Loucy (cell line): ENCODE data around the gene STAT5B.

ENCODE experiments used
- H2AFZ ChIP-seq: fragments of 200-600 bp; sonication (generic); 2 replicates; pipeline ENCODE4 v1.6.0; 2016; ENCODE audit warnings: antibody characterized with exemption, mild to moderate bottlenecking, low read length, moderate library complexity
- H3F3A ChIP-seq: fragments of 200-600 bp; 2 replicates; pipeline ENCODE4 v1.6.0; 2016; ENCODE audit warnings: antibody characterized with exemption, low read depth, mild to moderate bottlenecking
- H3K27me3 ChIP-seq: fragments of 200-600 bp; sonication (generic); 2 replicates; pipeline ENCODE4 v1.6.1; 2014; ENCODE audit warnings: low read length, mild to moderate bottlenecking; ENCODE audit not compliant: insufficient read depth, poor library complexity, severe bottlenecking
- H3K36me3 ChIP-seq: fragments of 200-600 bp; sonication (generic); 2 replicates; pipeline ENCODE4 v1.6.1; 2016; ENCODE audit warnings: low read length; ENCODE audit not compliant: insufficient read depth
- H3K4me1 ChIP-seq: fragments of 200-600 bp; sonication (generic); 2 replicates; pipeline ENCODE4 v1.5.1; 2014; ENCODE audit warnings: low read length, mild to moderate bottlenecking; ENCODE audit not compliant: insufficient read depth, poor library complexity, severe bottlenecking
- H3K4me2 ChIP-seq: fragments of 200-600 bp; sonication (generic); 2 replicates; pipeline ENCODE4 v1.6.0; 2014; ENCODE audit warnings: antibody characterized with exemption, low read length, low read depth, mild to moderate bottlenecking; ENCODE audit not compliant: poor library complexity, severe bottlenecking
- H3K4me3 ChIP-seq: fragments of 200-600 bp; sonication (generic); 2 replicates; pipeline ENCODE4 v1.5.1; 2014; ENCODE audit warnings: low read length, mild to moderate bottlenecking, mixed read lengths; ENCODE audit not compliant: poor library complexity, severe bottlenecking
- H3K79me2 ChIP-seq: fragments of 200-600 bp; sonication (generic); 2 replicates; pipeline ENCODE4 v1.6.1; 2014; ENCODE audit warnings: low read length; ENCODE audit not compliant: insufficient read depth
- H3K9ac ChIP-seq: fragments of 200-600 bp; sonication (generic); 2 replicates; pipeline ENCODE4 v1.6.0; 2014; ENCODE audit warnings: mild to moderate bottlenecking, low read depth, low read length, moderate library complexity; ENCODE audit not compliant: poor library complexity, severe bottlenecking
- H3K9me2 ChIP-seq: fragments of 200-600 bp; sonication (generic); replicated peaks from 2 replicates; pipeline ENCODE4 v1.6.1; 2016; ENCODE audit warnings: low read depth, low read length, mixed read lengths
- H3K9me3 ChIP-seq: fragments of 200-600 bp; sonication (generic); 2 replicates; pipeline ENCODE4 v1.6.1; 2014; ENCODE audit warnings: mild to moderate bottlenecking, antibody characterized with exemption, low read length, low read depth; ENCODE audit not compliant: insufficient read depth
- H4K20me1 ChIP-seq: fragments of 200-600 bp; sonication (generic); 2 replicates; pipeline ENCODE4 v1.6.0; 2014; ENCODE audit warnings: antibody characterized with exemption, low read length, mild to moderate bottlenecking; ENCODE audit not compliant: insufficient read depth, poor library complexity, severe bottlenecking
- EZH2phosphoT487 ChIP-seq: fragments of 200-600 bp; IDR thresholded peaks from 2 replicates; pipeline ENCODE4 v1.6.1; 2018; ENCODE audit warnings: antibody characterized with exemption, mild to moderate bottlenecking, moderate library complexity, borderline replicate concordance
- TF ChIP-seq, protein P1 (sequence below): fragments of 200-600 bp; sonication (generic); conservative IDR thresholded peaks from 2 replicates; pipeline ENCODE4 v1.5.1; 2014; ENCODE audit warnings: mild to moderate bottlenecking, antibody characterized with exemption, low read length

STAT5B gene

DNA sequence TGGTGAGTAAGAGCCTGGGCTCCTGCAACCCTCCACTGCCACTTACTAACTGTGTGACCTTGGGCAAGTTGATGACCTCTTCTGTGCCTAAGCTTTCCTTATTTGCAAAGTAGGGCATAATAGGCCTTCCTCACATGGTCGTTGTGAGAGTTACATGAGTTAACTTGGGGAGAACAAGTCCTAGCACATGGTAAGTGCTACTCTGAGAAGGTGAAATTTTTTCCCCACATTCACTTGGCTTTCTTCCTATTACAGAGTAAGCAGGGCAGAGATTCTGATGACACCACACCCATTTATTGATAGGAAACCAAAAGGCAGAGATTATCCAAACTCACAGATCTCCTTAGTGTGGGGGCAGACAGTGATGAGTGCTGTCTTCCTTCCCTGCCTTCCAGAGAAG is 96.9 kb downstream of the STAT5B start:
- no peaks in the 10 kb centered on the region for H3F3A ChIP-seq
- TF ChIP-seq EZH2phosphoT487: no peak
- TF ChIP-seq, protein P1, sequence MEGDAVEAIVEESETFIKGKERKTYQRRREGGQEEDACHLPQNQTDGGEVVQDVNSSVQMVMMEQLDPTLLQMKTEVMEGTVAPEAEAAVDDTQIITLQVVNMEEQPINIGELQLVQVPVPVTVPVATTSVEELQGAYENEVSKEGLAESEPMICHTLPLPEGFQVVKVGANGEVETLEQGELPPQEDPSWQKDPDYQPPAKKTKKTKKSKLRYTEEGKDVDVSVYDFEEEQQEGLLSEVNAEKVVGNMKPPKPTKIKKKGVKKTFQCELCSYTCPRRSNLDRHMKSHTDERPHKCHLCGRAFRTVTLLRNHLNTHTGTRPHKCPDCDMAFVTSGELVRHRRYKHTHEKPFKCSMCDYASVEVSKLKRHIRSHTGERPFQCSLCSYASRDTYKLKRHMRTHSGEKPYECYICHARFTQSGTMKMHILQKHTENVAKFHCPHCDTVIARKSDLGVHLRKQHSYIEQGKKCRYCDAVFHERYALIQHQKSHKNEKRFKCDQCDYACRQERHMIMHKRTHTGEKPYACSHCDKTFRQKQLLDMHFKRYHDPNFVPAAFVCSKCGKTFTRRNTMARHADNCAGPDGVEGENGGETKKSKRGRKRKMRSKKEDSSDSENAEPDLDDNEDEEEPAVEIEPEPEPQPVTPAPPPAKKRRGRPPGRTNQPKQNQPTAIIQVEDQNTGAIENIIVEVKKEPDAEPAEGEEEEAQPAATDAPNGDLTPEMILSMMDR: no peak
- no peak overlapping the region for H2AFZ ChIP-seq
- H3K79me2 ChIP-seq: no peaks in the 10 kb centered on the region; the same call in 1 of the 2 replicates
- no peak overlapping the region for H3K9ac ChIP-seq
- no peaks in the 10 kb centered on the region for H3K9me2 ChIP-seq
- no peak overlapping the region for H3K4me2 ChIP-seq
- H3K27me3 ChIP-seq: no peaks in the 10 kb centered on the region
- no peak overlapping the region for H3K4me3 ChIP-seq
- no peaks in the 10 kb centered on the region for H3K36me3 ChIP-seq
- H3K4me1 ChIP-seq: peaks cover 10% of the 10 kb centered on the region
- no peaks in the 10 kb centered on the region for H4K20me1 ChIP-seq
- no peaks in the 10 kb centered on the region for H3K9me3 ChIP-seq

DNA sequence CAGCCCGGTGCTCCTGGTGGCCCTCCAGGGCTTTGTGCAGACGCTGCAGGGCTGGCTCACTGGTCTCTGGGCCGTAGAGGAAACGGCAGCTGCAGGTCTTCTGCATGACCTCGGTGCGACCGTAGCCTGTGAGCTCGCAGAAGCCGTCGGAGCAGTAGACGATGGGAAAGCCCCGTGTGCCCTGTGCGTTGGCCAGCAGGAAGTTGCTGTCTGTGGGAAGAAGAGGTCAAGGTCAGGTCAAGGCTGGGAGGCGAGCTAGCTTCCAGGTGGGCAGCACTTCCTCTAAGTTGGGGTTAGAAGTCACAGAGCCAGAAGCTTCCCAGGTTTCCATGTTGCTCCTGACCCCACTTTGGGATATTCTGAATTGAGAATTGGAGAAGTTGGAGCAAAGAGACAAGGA is 97.4 kb downstream of the STAT5B start:
- H3K4me2 ChIP-seq: no peak overlapping the region
- TF ChIP-seq, protein P1: no peak
- no peak for TF ChIP-seq EZH2phosphoT487
- H3K36me3 ChIP-seq: no peaks in the 10 kb centered on the region
- H4K20me1 ChIP-seq: no peaks in the 10 kb centered on the region
- peaks cover 8% of the 10 kb centered on the region for H3K4me1 ChIP-seq
- no peak overlapping the region for H3K9ac ChIP-seq
- H3K9me2 ChIP-seq: no peaks in the 10 kb centered on the region
- no peak overlapping the region for H2AFZ ChIP-seq
- H3K4me3 ChIP-seq: no peak overlapping the region
- H3F3A ChIP-seq: no peaks in the 10 kb centered on the region
- H3K79me2 ChIP-seq: no peaks in the 10 kb centered on the region; the same call in 1 of the 2 replicates
- H3K27me3 ChIP-seq: no peaks in the 10 kb centered on the region
- no peaks in the 10 kb centered on the region for H3K9me3 ChIP-seq

DNA sequence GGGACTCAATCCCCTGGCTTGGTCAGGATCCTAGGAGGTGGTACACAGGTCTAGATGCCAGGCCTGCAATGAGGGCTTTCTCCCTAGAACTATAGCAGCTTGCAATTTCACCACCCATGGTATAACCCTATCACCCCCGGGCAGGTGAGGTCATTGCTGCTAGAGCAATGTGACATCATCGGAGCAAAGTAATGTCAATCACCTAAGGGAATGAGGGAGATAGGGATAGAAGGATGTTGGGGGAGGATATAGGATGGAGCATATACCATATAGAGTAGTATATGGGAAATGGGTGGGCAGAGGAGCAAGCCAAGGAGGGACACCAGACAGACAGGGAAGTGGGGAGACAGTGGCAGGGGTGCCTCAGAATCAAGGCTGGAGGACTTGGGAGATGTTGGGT is 98.5 kb downstream of the STAT5B start:
- Histone ChIP-seq H3K4me3 (no peak overlapping the region), H3K4me2 (no peak overlapping the region), H3K4me1 (peaks cover 2% of the 10 kb centered on the region), H3K9ac (no peak overlapping the region), H3K36me3 (no peaks in the 10 kb centered on the region), H4K20me1 (no peaks in the 10 kb centered on the region), H3K9me3 (no peaks in the 10 kb centered on the region), H2AFZ (no peak overlapping the region), H3K9me2 (no peaks in the 10 kb centered on the region), H3F3A (no peaks in the 10 kb centered on the region), H3K27me3 (no peaks in the 10 kb centered on the region), H3K79me2 (no peaks in the 10 kb centered on the region)
- TF ChIP-seq, protein P1: no peak
- TF ChIP-seq EZH2phosphoT487: no peak
